ENCODE data around the gene MICALL2. TPM values are rescaled to one million over a fixed set of nuclear protein-coding genes. Genes with fewer than 3 reads are reported as not detected.
"Not testable (repeated sequence)": the region's sequence is repeated elsewhere in the genome, so short reads cannot be mapped to it uniquely, and the experiment has no call there.

MICALL2 gene
- polyA plus RNA-seq, 1 of the 3 experiments (the other 2 are of a cell fraction), result 38.8 TPM

GRCh38 chr7:1446620-1447032 is 12.6 kb downstream of the MICALL2 start:
- Histone ChIP-seq H3K4me3 (ENCODE audit: low read depth in 2 of 2, low read length in 1 of 2) (no peak overlapping the region), H3K9me2 (no peaks in the 10 kb centered on the region), H3K27me3 (ENCODE audit: insufficient read depth) (no peaks in the 10 kb centered on the region), H2AFZ (ENCODE audit: low read depth) (no peak overlapping the region), H3K9ac (no peak overlapping the region), H3K36me3 (replicated peaks in 1 of 2; ENCODE audit: control insufficient read depth in 1 of 2, insufficient read depth in 2 of 2, low read length in 1 of 2) (peaks cover 0 to 12% of the 10 kb centered on the region in 2 experiments), H3K4me2 (no peak overlapping the region), H3K27ac (ENCODE audit: low read depth in 2 of 2, low read length in 1 of 2) (no peak overlapping the region), H3K4me1 (ENCODE audit: control insufficient read depth in 1 of 2, insufficient read depth in 2 of 2, low read depth in 1 of 2, low read length in 1 of 2) (peaks cover 0 to 6% of the 10 kb centered on the region in 2 experiments; a peak in 1 of 4 replicates), H3K79me2 (ENCODE audit: insufficient read depth) (peaks cover 8% of the 10 kb centered on the region; the same call in 1 of the 2 replicates), H4K20me1 (ENCODE audit: insufficient read depth) (peaks cover 21% of the 10 kb centered on the region), H3F3A (replicated peaks; ENCODE audit: insufficient read depth) (no peaks in the 10 kb centered on the region), H3K9me3 (no peaks in the 10 kb centered on the region)
- CTCF ChIA-PET, result interaction anchor here (1.4 to 12.9 kb wide), 5 partner anchors 14 to 253 kb away, joined by 4 to 142 read pairs (median 8); no protein-coding TSS in a partner anchor
- POLR2A ChIA-PET, result no interaction called here
- 86% methylated on average over 8 of the region's 17 CpGs for WGBS (ENCODE audit: low lambda C conversion rate)
- no peak for DNase-seq
- no peak for TF ChIP-seq EZH2phosphoT487 (IDR thresholded peaks at IDR 0.05; ENCODE audit: borderline replicate concordance, low read depth)
- TF ChIP-seq TEAD4 (IDR thresholded peaks at IDR 0.05; ENCODE audit: borderline replicate concordance, insufficient read depth), result no peak
- no peak for TF ChIP-seq YY1 (IDR thresholded peaks at IDR 0.05; ENCODE audit: low read depth)
- TF ChIP-seq FOSL2 (IDR thresholded peaks at IDR 0.05; ENCODE audit: borderline replicate concordance, low read depth), result no peak
- TF ChIP-seq SIN3A (IDR thresholded peaks at IDR 0.05; ENCODE audit: borderline replicate concordance, low read depth, low read length), result no peak
- TF ChIP-seq TCF12 (IDR thresholded peaks at IDR 0.05), result no peak
- no peak for TF ChIP-seq USF1 (IDR thresholded peaks at IDR 0.05; ENCODE audit: borderline replicate concordance, low read depth)
- no peak for TF ChIP-seq MXI1 (IDR thresholded peaks at IDR 0.05; ENCODE audit: low read depth, low read length)

GRCh38 chr7:1446026-1446425 is 13.2 kb downstream of the MICALL2 start:
- H3K9me3 ChIP-seq; H3K9ac ChIP-seq; H3K27me3 ChIP-seq (ENCODE audit: insufficient read depth); POLR2A ChIA-PET; H3K4me3 ChIP-seq (ENCODE audit: low read depth in 2 of 2, low read length in 1 of 2); H3K79me2 ChIP-seq (ENCODE audit: insufficient read depth); H3K27ac ChIP-seq (ENCODE audit: low read depth in 2 of 2, low read length in 1 of 2); DNase-seq; H3K4me1 ChIP-seq (ENCODE audit: control insufficient read depth in 1 of 2, insufficient read depth in 2 of 2, low read depth in 1 of 2, low read length in 1 of 2); H3F3A ChIP-seq (replicated peaks; ENCODE audit: insufficient read depth); H3K9me2 ChIP-seq; H3K4me2 ChIP-seq; H2AFZ ChIP-seq (ENCODE audit: low read depth): not testable (repeated sequence)
- 86% methylated on average over 5 of the region's 5 CpGs for WGBS (ENCODE audit: low lambda C conversion rate)
- peaks cover 15% of the 10 kb centered on the region for H4K20me1 ChIP-seq (ENCODE audit: insufficient read depth)
- H3K36me3 ChIP-seq (replicated peaks in 1 of 2; ENCODE audit: control insufficient read depth in 1 of 2, insufficient read depth in 2 of 2, low read length in 1 of 2), result peaks cover 0 to 12% of the 10 kb centered on the region in 2 experiments
- CTCF ChIA-PET, result interaction anchor here (1.4 to 12.9 kb wide), 3 partner anchors 13 to 252 kb away, joined by 5 to 142 read pairs (median 9); no protein-coding TSS in a partner anchor

GRCh38 chr7:1445341-1445740 is 13.9 kb downstream of the MICALL2 start:
- H3K36me3 ChIP-seq (replicated peaks in 1 of 2; ENCODE audit: control insufficient read depth in 1 of 2, insufficient read depth in 2 of 2, low read length in 1 of 2), result peaks cover 0 to 14% of the 10 kb centered on the region in 2 experiments
- no peaks in the 10 kb centered on the region for H3K27me3 ChIP-seq (ENCODE audit: insufficient read depth)
- ChIA-PET CTCF (interaction anchor here (12.9 kb wide), 1 partner anchor 13 kb away, joined by 142 read pairs; no protein-coding TSS in a partner anchor), POLR2A (no interaction called here)
- H3K9me2 ChIP-seq, result no peaks in the 10 kb centered on the region
- peaks cover 11% of the 10 kb centered on the region; the same call in 1 of the 2 replicates for H4K20me1 ChIP-seq (ENCODE audit: insufficient read depth)
- no peaks in the 10 kb centered on the region for H3K9me3 ChIP-seq
- H2AFZ ChIP-seq (ENCODE audit: low read depth), result no peak overlapping the region
- H3K27ac ChIP-seq (ENCODE audit: low read depth in 2 of 2, low read length in 1 of 2), result no peak overlapping the region
- no peak overlapping the region for H3K9ac ChIP-seq
- no peak overlapping the region for H3K4me3 ChIP-seq (ENCODE audit: low read depth in 2 of 2, low read length in 1 of 2)
- no peak for DNase-seq
- no peaks in the 10 kb centered on the region for H3K79me2 ChIP-seq (ENCODE audit: insufficient read depth)
- WGBS (ENCODE audit: low lambda C conversion rate), result 89% methylated on average over 21 of the region's 21 CpGs
- H3F3A ChIP-seq (replicated peaks; ENCODE audit: insufficient read depth), result no peaks in the 10 kb centered on the region
- H3K4me2 ChIP-seq, result no peak overlapping the region
- TF ChIP-seq NFIC (IDR thresholded peaks at IDR 0.05; ENCODE audit: borderline replicate concordance) (no peak), RFX5 (IDR thresholded peaks at IDR 0.05; ENCODE audit: low read length) (no peak), TCF12 (IDR thresholded peaks at IDR 0.05) (no peak), RXRA (IDR thresholded peaks at IDR 0.05; ENCODE audit: borderline replicate concordance, low read depth) (no peak), RAD21 (IDR thresholded peaks at IDR 0.05; ENCODE audit: low read length) (no peak), EP300 (IDR thresholded peaks at IDR 0.05; ENCODE audit: borderline replicate concordance in 1 of 2, low read depth in 1 of 2, low read length in 1 of 2) (no peak), SMC3 (IDR thresholded peaks at IDR 0.05; ENCODE audit: low read depth, low read length) (no peak), MXI1 (IDR thresholded peaks at IDR 0.05; ENCODE audit: low read depth, low read length) (no peak), POLR2AphosphoS5 (IDR thresholded peaks at IDR 0.05; ENCODE audit: low read depth, low read length) (no peak), ZBTB33 (IDR thresholded peaks at IDR 0.05; ENCODE audit: borderline replicate concordance, low read depth) (no peak), TAF1 (IDR thresholded peaks at IDR 0.05; ENCODE audit: borderline replicate concordance, low read depth, low read length) (no peak)
- peaks cover 0 to 6% of the 10 kb centered on the region in 2 experiments; a peak in 1 of 4 replicates for H3K4me1 ChIP-seq (ENCODE audit: control insufficient read depth in 1 of 2, insufficient read depth in 2 of 2, low read depth in 1 of 2, low read length in 1 of 2)

Data from SK-N-SH (cell line).